Measurements from ENCODE around the gene ATP8A2. TPM values are rescaled to one million over a fixed set of nuclear protein-coding genes. Genes with fewer than 3 reads are reported as not detected.

The ATP8A2 gene
- total RNA-seq, 2 experiments from 2014 or later, result not detected

- ChIA-PET POLR2A (interaction anchor here (0.8 kb wide), 1 partner anchor 180 kb away, joined by 6 read pairs; no protein-coding TSS in a partner anchor), CTCF (ENCODE audit: unreplicated experiment) (no interaction called here)
- Histone ChIP-seq H3K27ac (ENCODE audit: low read depth, low read length, poor library complexity, severe bottlenecking) (no peak overlapping the region), H3K4me1 (ENCODE audit: insufficient read depth, low read length, poor library complexity, severe bottlenecking) (no peaks in the 10 kb centered on the region), H2AFZ (ENCODE audit: low read length) (no peak overlapping the region), H3K9me2 (ENCODE audit: insufficient read depth, low read length) (no peaks in the 10 kb centered on the region), H3K9me3 (ENCODE audit: low read length) (no peaks in the 10 kb centered on the region), H3K4me2 (ENCODE audit: low read length) (no peak overlapping the region), H3K79me2 (ENCODE audit: insufficient read depth, low read depth, low read length) (no peaks in the 10 kb centered on the region), H3K4me3 (ENCODE audit: low read depth, low read length, poor library complexity, severe bottlenecking) (no peak overlapping the region), H4K20me1 (ENCODE audit: insufficient read depth, low read length) (no peaks in the 10 kb centered on the region), H3K36me3 (ENCODE audit: insufficient read depth, low read length) (no peaks in the 10 kb centered on the region)
- no peak for DNase-seq (ENCODE audit: low spot score)
- no peak for TF ChIP-seq CTCF (conservative IDR thresholded peaks at IDR 0.05; ENCODE audit: low read length)
- intact Hi-C loops (cut with micrococcal nuclease; ENCODE audit: unreplicated experiment), result no loop called here
- BruUV-seq (replicated peaks), result no TSS peak
These were observed 657.9 kb downstream of the ATP8A2 start for GRCh38 chr13:26029581-26030136.

- Histone ChIP-seq H3K79me2 (ENCODE audit: insufficient read depth, low read depth, low read length) (no peaks in the 10 kb centered on the region), H3K9me2 (ENCODE audit: insufficient read depth, low read length) (no peaks in the 10 kb centered on the region), H3K27ac (ENCODE audit: low read depth, low read length, poor library complexity, severe bottlenecking) (no peak overlapping the region), H3K9me3 (ENCODE audit: low read length) (no peaks in the 10 kb centered on the region), H4K20me1 (ENCODE audit: insufficient read depth, low read length) (no peaks in the 10 kb centered on the region), H3K36me3 (ENCODE audit: insufficient read depth, low read length) (no peaks in the 10 kb centered on the region), H3K4me1 (ENCODE audit: insufficient read depth, low read length, poor library complexity, severe bottlenecking) (no peaks in the 10 kb centered on the region), H3K4me2 (ENCODE audit: low read length) (no peak overlapping the region), H3K4me3 (ENCODE audit: low read depth, low read length, poor library complexity, severe bottlenecking) (no peak overlapping the region), H2AFZ (ENCODE audit: low read length) (no peak overlapping the region)
- intact Hi-C loops (cut with micrococcal nuclease; ENCODE audit: unreplicated experiment), result no loop called here
- POLR2A ChIA-PET, result interaction anchor here (0.8 kb wide), 1 partner anchor 181 kb away, joined by 6 read pairs; no protein-coding TSS in a partner anchor
- DNase-seq (ENCODE audit: low spot score), result no peak
- BruUV-seq (replicated peaks), result no TSS peak
- TF ChIP-seq CTCF (conservative IDR thresholded peaks at IDR 0.05; ENCODE audit: low read length), result no peak
- no peak for TF ChIP-seq EZH2phosphoT487 (IDR thresholded peaks at IDR 0.05; ENCODE audit: borderline replicate concordance, low read depth, low read length)
- CTCF ChIA-PET (ENCODE audit: unreplicated experiment), result no interaction called here
These were observed 658.6 kb downstream of the ATP8A2 start for GRCh38 chr13:26030331-26030730.

- no peaks in the 10 kb centered on the region for H3K9me3 ChIP-seq (ENCODE audit: low read length)
- intact Hi-C loops (cut with micrococcal nuclease; ENCODE audit: unreplicated experiment), result no loop called here
- BruUV-seq (replicated peaks), result no TSS peak
- TF ChIP-seq CTCF (conservative IDR thresholded peaks at IDR 0.05; ENCODE audit: low read length), result no peak
- no peak for TF ChIP-seq EZH2phosphoT487 (IDR thresholded peaks at IDR 0.05; ENCODE audit: borderline replicate concordance, low read depth, low read length)
- H3K79me2 ChIP-seq (ENCODE audit: insufficient read depth, low read depth, low read length), result no peaks in the 10 kb centered on the region
- CTCF ChIA-PET (ENCODE audit: unreplicated experiment), result no interaction called here
- H3K9me2 ChIP-seq (ENCODE audit: insufficient read depth, low read length), result no peaks in the 10 kb centered on the region
- POLR2A ChIA-PET, result interaction anchor here (0.7 kb wide), 1 partner anchor 1851 kb away, joined by 3 read pairs; no protein-coding TSS in a partner anchor
- no peak overlapping the region for H3K4me3 ChIP-seq (ENCODE audit: low read depth, low read length, poor library complexity, severe bottlenecking)
- no peak for DNase-seq (ENCODE audit: low spot score)
- no peak overlapping the region for H3K4me2 ChIP-seq (ENCODE audit: low read length)
- no peaks in the 10 kb centered on the region for H3K4me1 ChIP-seq (ENCODE audit: insufficient read depth, low read length, poor library complexity, severe bottlenecking)
- no peak overlapping the region for H2AFZ ChIP-seq (ENCODE audit: low read length)
- H3K36me3 ChIP-seq (ENCODE audit: insufficient read depth, low read length), result no peaks in the 10 kb centered on the region
- no peak overlapping the region for H3K27ac ChIP-seq (ENCODE audit: low read depth, low read length, poor library complexity, severe bottlenecking)
- H4K20me1 ChIP-seq (ENCODE audit: insufficient read depth, low read length), result no peaks in the 10 kb centered on the region
These were observed 662.2 kb downstream of the ATP8A2 start for GRCh38 chr13:26034018-26034417.

Data from OCI-LY7 (cell line).